GM18909 (cell line): ENCODE data around the gene USP10.
A peak's percentile ranks its signal among the peaks of the same experiment; 100 is the strongest.

Source experiments
- ATAC-seq: cut with Tn5 transposase; IDR thresholded peaks from one replicate; pipeline ENCODE4 v1.9.1; 2021; ENCODE audit warnings: mild to moderate bottlenecking; ENCODE audit not compliant: unreplicated experiment, poor library complexity

Gene USP10

GRCh38 chr16:84694980-84695379 lies 4.8 kb upstream of the USP10 start:
- no peak for ATAC-seq

DNA sequence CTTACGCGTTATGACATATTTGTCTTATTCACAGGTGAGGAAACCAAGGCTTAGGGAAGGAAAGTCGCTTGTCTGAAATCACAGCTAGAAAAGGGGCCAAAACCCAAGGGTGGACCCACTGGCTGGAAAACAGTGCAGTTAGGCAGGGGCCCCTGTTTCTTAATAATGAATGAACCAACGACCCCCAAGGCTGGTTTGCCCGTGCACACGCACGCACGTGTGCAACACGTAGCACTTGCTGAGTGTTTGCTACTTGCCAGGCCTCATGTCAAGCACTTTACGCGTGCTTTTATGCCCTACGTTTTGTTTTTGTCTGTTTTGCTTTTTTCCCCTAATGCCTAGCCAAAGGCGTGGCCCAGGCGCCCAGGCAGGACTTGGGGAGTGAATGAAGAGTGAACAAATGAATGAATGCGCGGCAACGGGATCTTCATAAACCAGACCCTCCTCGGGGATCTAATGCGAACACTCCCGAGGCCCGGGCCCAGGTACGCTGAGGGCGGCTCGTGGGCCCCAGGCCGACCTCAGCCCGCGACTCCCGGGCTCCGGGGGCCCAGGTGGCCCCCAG lies 571 bp upstream of the USP10 start:
- ATAC-seq, result no peak

- ATAC-seq, result peak; percentile 29
Observed at GRCh38 chr16:84700446-84701300, 873 bp downstream of the USP10 start.

DNA sequence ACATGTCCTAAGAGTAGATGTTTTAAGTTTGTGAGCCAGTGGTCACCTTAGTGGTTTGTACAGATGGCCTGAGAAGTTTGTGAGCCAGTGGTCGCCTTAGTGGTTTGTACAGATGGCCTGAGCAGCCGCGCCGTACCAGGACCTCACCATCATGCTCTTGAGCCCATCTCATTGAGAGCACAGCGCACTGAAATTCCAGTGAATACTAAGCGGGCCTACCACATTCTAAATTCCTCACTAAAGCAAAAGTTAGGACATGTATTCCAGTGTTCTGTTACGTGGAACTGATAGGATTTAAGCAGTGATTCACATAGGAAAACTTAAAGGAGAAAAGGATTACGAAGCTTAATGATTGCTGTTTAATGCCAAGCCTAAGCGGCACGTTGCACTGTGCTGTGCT lies 3.9 kb downstream of the USP10 start:
- no peak for ATAC-seq

DNA sequence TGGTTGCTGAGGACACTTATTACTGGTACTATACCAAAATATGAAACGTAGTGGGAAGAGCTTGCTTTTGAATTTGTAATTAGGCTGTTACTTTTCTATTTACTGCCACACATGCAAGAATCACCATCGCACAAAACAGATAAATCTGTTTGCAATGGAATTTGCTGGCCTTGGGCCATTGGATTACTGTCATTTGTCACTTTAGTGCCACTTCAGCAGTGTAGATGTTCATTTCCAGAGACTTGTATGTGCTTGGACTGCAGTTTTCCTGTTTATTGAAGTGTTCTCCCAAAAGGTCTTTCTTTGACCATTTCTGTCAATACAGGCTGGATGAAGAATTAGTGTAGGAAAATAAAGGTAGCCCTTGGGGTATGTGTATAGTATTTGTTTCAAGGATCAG lies 4.5 kb downstream of the USP10 start:
- ATAC-seq, result no peak

GRCh38 chr16:84706856-84707255 lies 7.1 kb downstream of the USP10 start:
- no peak for ATAC-seq

- no peak for ATAC-seq
Observed at GRCh38 chr16:84709609-84710008, 9.8 kb downstream of the USP10 start.

GRCh38 chr16:84710686-84711085 lies 10.9 kb downstream of the USP10 start:
- ATAC-seq, result no peak

DNA sequence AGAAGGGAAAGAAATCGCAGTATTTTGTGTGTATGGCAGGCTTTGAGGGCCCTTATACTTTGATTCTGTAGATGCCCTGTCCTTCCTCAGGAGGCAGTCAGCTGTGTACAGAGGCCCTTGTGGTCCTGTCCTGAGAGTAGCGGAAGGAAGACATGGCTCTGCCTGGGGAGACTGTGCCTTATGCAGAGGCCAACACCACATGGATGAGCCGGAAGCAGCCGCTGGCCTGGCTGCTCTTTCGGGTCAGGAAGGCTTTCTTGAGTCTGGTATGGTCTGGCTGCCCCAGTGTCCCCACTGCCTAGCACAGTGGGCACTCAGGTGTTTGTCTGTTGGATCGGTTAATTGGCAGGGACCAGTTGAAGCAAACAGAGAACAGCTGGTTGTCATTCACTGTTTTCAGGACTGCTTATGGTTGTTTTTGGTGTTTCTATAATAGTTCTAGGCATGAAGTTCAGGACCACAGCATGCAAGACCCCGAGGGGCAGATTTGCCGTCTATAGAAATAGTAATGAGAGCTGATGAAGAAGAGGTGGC lies 12.4 kb downstream of the USP10 start:
- ATAC-seq, result no peak

GRCh38 chr16:84712801-84713775 lies 13.3 kb downstream of the USP10 start:
- ATAC-seq, result no peak

DNA sequence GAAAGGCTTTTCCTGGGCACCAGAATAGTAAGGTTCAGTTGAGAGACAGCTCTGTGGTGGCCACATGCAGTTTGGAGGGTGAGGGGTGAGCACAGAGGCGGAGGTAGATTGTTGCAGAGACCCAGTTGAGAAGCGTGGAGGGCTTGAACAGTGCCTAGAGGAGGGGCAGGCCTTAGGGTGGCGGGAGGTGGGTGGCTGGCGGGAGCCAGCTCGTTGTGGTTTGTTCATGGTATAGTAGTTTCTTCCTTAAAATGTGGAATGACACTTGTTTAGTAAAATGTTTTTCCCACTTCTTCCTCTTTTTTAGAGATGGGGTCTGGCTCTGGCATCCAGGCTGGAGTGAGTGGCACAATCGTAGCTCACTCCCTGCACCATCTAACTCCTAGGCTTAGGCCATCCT lies 14.2 kb downstream of the USP10 start:
- ATAC-seq, result no peak

DNA sequence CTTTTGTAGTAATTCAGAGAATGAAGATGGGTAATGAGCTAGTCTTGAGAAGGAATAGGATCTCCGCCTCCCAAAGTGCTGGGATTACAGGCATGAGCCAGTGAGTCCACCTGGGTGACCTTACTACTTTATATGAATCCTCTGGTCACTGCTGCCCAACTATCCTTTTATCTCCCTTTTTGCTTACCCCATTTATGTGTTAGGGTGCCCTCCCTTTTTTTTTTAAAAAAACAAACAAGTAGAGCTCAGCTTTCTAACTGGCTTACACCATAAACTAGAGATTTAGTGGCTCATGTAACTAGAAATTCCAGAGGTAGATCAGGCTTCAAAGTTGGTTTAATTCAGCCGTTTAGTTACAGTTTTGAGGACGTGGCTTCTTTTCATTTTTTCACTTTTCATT lies 15.6 kb downstream of the USP10 start:
- ATAC-seq, result no peak

DNA sequence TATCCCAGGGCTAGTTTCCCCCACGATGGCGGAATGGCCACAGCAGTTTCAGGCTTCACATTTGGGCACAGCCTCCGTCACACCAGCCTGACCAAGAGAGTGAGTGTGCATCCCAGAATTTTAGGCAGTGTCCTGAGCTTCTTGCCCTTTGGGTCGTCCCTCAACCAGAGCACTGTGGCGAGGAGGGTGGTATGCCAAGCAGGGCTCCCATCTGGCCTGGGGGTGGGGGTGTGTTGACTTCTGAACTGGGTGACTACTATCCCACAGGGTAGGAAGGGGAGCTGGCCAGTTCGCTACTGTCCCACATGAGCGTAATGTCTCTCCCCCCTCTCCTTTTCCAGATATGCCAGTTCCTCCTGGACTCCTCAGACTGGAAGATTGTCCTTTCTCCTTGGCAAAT lies 16.1 kb downstream of the USP10 start:
- no peak for ATAC-seq

DNA sequence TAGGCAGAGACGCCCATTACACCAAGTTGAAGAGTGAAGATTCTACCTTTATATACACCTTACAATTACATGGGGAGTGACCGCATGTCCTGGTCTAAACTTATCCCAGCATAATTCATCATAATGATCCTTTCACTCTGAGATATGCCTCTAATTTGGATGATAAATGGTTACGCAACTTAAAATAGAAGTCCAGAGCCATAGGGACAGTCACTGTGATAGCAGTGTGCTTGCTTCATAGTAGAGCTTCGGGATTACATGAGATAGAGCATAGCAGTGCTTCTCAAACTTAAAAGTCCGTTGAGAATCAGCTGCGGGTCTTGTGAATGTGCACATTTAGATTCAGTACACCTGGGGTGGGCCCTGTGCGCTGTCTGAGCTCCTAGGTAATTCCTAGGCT lies 16.9 kb downstream of the USP10 start:
- ATAC-seq, result no peak

- no peak for ATAC-seq
Observed at GRCh38 chr16:84717484-84717883, 17.7 kb downstream of the USP10 start.

GRCh38 chr16:84720177-84720579 lies 20.4 kb downstream of the USP10 start:
- ATAC-seq, result no peak

- no peak for ATAC-seq
Observed at GRCh38 chr16:84722068-84722467, 22.3 kb downstream of the USP10 start.

DNA sequence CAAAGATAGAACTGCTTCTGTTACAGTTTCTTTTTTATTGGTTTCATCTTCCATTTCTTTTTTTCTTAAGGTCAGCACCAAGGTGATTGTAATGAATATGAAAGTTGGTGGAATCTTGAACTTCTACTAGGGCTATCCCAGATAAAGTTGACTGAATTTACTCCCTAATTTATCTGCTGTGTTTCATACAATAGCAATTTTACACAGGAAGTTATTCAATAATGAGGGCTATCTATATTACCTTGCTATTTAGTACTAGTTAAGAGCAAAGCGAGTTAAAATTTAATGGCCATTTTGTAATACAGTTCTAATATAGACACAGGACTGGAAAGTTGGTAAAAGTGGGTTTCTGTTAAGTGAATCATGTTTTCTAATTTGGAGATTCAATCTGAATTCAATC lies 24.1 kb downstream of the USP10 start:
- no peak for ATAC-seq

GRCh38 chr16:84724606-84725309 lies 25.0 kb downstream of the USP10 start:
- no peak for ATAC-seq

GRCh38 chr16:84725481-84726078 lies 25.8 kb downstream of the USP10 start:
- no peak for ATAC-seq
